Panc1 (cell line): ENCODE measurements around the gene BRSK1. TPM values are rescaled to one million over a fixed set of nuclear protein-coding genes. Genes with fewer than 3 reads are reported as not detected.

Experiments used
- ATAC-seq: fragments of 200-7000 bp; cut with Tn5 transposase; 2 replicates; pipeline ENCODE4 v1.9.1; 2020; ENCODE audit warnings: mild to moderate bottlenecking, moderate library complexity
- BruUV-seq: library from RNA; stranded (reverse); fragments of 400-500 nt; replicated peaks from 2 replicates; lab custom pipeline; 2021; lab: Mats Ljungman, UMichigan
- CTCF ChIA-PET: fragments of 300-600 bp; sonication (Branson Sonifier 250); formaldehyde crosslinking; loops from one replicate; lab custom pipeline; 2022; ENCODE audit warnings: antibody characterized with exemption; lab: Charles Lee
- POLR2A ChIA-PET: fragments of 300-600 bp; sonication (Branson Sonifier 250); formaldehyde crosslinking; loops from one replicate; lab custom pipeline; 2022; ENCODE audit warnings: antibody characterized with exemption; lab: Charles Lee
- DNase-seq: peaks from one replicate; pipeline ENCODE4 v3.0.0-alpha.2; 2010; ENCODE audit warnings: low read depth, low spot score
- H3K27ac ChIP-seq: 2 replicates; pipeline ENCODE4 v1.5.1; 2011; ENCODE audit warnings: mild to moderate bottlenecking, low read length, inconsistent platforms
- H3K27me3 ChIP-seq: fragments of 200-500 bp; sonication (Bioruptor generic); 2 replicates; pipeline ENCODE4 v1.6.0; 2014; ENCODE audit warnings: low read length, inconsistent platforms; ENCODE audit not compliant: control insufficient read depth, insufficient read depth
- H3K36me3 ChIP-seq: fragments of 200-500 bp; sonication (Bioruptor generic); 2 replicates; pipeline ENCODE4 v1.5.1; 2014; ENCODE audit warnings: inconsistent platforms, mild to moderate bottlenecking, low read length, moderate library complexity; ENCODE audit not compliant: control insufficient read depth, insufficient read depth
- H3K4me1 ChIP-seq: 2 replicates; pipeline ENCODE4 v1.5.1; 2011; ENCODE audit warnings: inconsistent platforms, mild to moderate bottlenecking, low read length, moderate library complexity; ENCODE audit not compliant: control insufficient read depth, insufficient read depth
- H3K4me3 ChIP-seq, 2 experiments: 2 replicates each; pipeline ENCODE4 v1.5.1; 2011 to 2012; ENCODE audit warnings: low read depth in 2 of 2, low read length in 2 of 2, mild to moderate bottlenecking in 2 of 2, inconsistent platforms in 1 of 2, moderate library complexity in 1 of 2
- H3K9me3 ChIP-seq: fragments of 200-500 bp; sonication (Bioruptor generic); 2 replicates; pipeline ENCODE4 v1.5.1; 2014; ENCODE audit warnings: low read depth, mild to moderate bottlenecking, inconsistent platforms, low read length, moderate library complexity; ENCODE audit not compliant: control insufficient read depth, insufficient read depth
- CTCF ChIP-seq: fragments of 450-650 bp; IDR thresholded peaks from 2 replicates; pipeline ENCODE4 v1.5.1; 2017; ENCODE audit warnings: mild to moderate bottlenecking
- POLR2AphosphoS5 ChIP-seq: IDR thresholded peaks from 2 replicates; pipeline ENCODE4 v1.6.1; 2012; ENCODE audit warnings: mild to moderate bottlenecking, low read depth, low read length, moderate library complexity
- REST ChIP-seq, 2 experiments: IDR thresholded peaks; 2 replicates each; pipeline ENCODE4 v1.6.1; 2011 to 2012; ENCODE audit warnings: low read depth in 2 of 2, control low read depth in 1 of 2, low read length in 1 of 2, mild to moderate bottlenecking in 1 of 2, moderate library complexity in 1 of 2; ENCODE audit not compliant: insufficient read depth in 1 of 2
- SIN3A ChIP-seq: IDR thresholded peaks from 2 replicates; pipeline ENCODE4 v1.6.1; 2012; ENCODE audit warnings: low read depth, mild to moderate bottlenecking, low read length, moderate library complexity, borderline replicate concordance; ENCODE audit not compliant: insufficient read depth
- TCF7L2 ChIP-seq: IDR thresholded peaks from 2 replicates; pipeline ENCODE4 v1.6.1; 2011; ENCODE audit warnings: mild to moderate bottlenecking, low read depth, low read length, inconsistent platforms
- in situ Hi-C: cut with HindIII; loops from 2 replicates; pipeline ENCODE4 v1.10.0; 2016; ENCODE audit warnings: low sequenced_read_pairs, low pct_unique_long_range_greater_than_20kb
- intact Hi-C: fragments of 100-400 bp; cut with micrococcal nuclease; formaldehyde crosslinking; loops from one replicate; pipeline ENCODE4 v1.10.0; 2022; ENCODE audit not compliant: unreplicated experiment
- total RNA-seq: library from RNA; stranded (reverse); gene quantifications from one replicate; pipeline ENCODE4 v1.2.1, GENCODE V29; 2021; ENCODE audit not compliant: unreplicated experiment

The BRSK1 gene
- total RNA-seq, 1 experiment from 2014 or later = 7.9 TPM

- CTCF ChIA-PET = interaction anchor here (0.7 kb wide), 1 partner anchor 77 kb away, joined by 13 read pairs; the partner anchor contains the start of gene PPP6R1
- no TSS peak for BruUV-seq
- no peak for ATAC-seq
- intact Hi-C loops = no loop called here
- H3K27me3 ChIP-seq = no peaks in the 10 kb centered on the region
- no peak for DNase-seq
- H3K36me3 ChIP-seq = no peaks in the 10 kb centered on the region
- no peaks in the 10 kb centered on the region for H3K9me3 ChIP-seq
- H3K4me1 ChIP-seq = peaks cover 13% of the 10 kb centered on the region
- POLR2A ChIA-PET = interaction anchor here (0.7 kb wide), 1 partner anchor 43 kb away, joined by 6 read pairs; no protein-coding TSS in a partner anchor
- TF ChIP-seq CTCF (no peak), POLR2AphosphoS5 (no peak), TCF7L2 (no peak), SIN3A (no peak), REST (IDR thresholded peaks at IDR 0.05; ENCODE audit: insufficient read depth in 1 of 2, low read depth in 2 of 2, low read length in 1 of 2) (no peak)
- H3K27ac ChIP-seq = no peak overlapping the region
- no peak overlapping the region for H3K4me3 ChIP-seq
- in situ Hi-C loops = no loop called here
Measured at GRCh38 chr19:55336101-55336500, 52.3 kb downstream of the BRSK1 start.

- CTCF ChIA-PET = interaction anchor here (0.5 to 2.4 kb wide), 8 partner anchors 9 to 285 kb away, joined by 3 to 16 read pairs (median 4); partner anchors contain the start of genes RPL28 and ZNF784
- peaks cover 16% of the 10 kb centered on the region for H3K4me1 ChIP-seq
- DNase-seq (peak; percentile 100), ATAC-seq (peak; percentile 92)
- TF ChIP-seq POLR2AphosphoS5 (peak; percentile 59), SIN3A (0 out of 2 replicates have a peak, but pooled peaks have one; percentile 23), TCF7L2 (peak; percentile 82), REST (IDR thresholded peaks at IDR 0.05; ENCODE audit: insufficient read depth in 1 of 2, low read depth in 2 of 2, low read length in 1 of 2) (no peak), CTCF (no peak)
- peak within 1 kb of the TSS; percentile 73 to 87 for H3K4me3 ChIP-seq
- BruUV-seq = no TSS peak
- H3K9me3 ChIP-seq = no peaks in the 10 kb centered on the region
- H3K27me3 ChIP-seq = no peaks in the 10 kb centered on the region
- in situ Hi-C loops (no loop called here), intact Hi-C loops (no loop called here)
- H3K36me3 ChIP-seq = no peaks in the 10 kb centered on the region
- peak within 1 kb of the TSS; percentile 98 for H3K27ac ChIP-seq
- POLR2A ChIA-PET = interaction anchor here (0.6 to 1.5 kb wide), 15 partner anchors 9 to 311 kb away, joined by 3 to 24 read pairs (median 6); partner anchors contain the start of genes PPP6R1 and TMEM238
Measured at GRCh38 chr19:55339105-55339888, 55.5 kb downstream of the BRSK1 start, which contains the start of gene KMT5C. Gene KMT5C (plus strand): TSS chr19:55339876. CDS start chr19:55341937, 2,061 bp downstream.
